ENCODE measurements around the gene SLC22A4.

DNA sequence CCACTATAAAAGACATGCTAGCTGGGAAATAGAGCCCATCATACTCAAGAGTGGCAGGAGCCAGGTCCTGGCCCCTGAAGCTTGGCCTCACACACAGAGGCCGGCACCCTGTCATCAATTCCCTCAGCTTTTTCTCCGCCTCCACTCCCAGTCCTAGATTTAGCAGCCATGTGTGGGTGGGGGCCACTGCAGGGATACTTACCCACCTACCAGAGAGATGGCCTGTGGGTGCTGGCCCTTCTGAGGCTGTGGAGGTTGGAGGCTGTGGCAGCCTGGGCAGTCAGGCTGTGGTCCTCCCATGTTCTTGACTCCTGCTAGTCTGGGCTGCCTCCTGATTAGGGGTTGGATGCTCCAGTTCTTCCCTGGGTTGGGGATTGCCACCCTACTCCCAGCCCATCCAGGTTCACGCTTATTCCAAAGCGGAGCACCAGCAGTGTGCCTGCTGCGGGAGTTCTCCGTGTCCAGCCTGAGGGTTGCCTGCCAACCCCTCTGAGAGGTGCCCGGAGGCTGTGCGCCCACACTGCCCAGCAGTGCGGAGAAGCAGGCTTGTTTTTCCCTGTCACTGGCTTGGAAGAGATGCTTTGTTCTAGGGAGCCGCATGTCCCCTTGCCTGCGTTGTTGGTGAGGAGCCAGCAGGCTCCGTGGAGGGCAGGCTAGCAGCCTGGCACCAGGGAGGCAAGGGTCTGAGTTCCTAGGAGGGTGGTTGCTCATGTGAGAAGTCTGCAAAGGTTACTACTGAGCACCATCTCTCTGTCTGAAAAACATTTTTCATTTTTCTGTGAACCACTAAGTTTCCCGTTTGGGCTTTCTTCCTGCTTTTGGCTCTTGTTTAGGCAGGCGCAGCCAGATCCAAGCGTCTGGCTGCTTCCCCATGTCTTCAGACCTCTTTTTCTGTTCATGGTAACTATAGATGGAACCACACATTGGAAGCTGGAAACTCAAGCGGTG lies 82.8 kb downstream of the SLC22A4 start:
- TF ChIP-seq, protein P1, sequence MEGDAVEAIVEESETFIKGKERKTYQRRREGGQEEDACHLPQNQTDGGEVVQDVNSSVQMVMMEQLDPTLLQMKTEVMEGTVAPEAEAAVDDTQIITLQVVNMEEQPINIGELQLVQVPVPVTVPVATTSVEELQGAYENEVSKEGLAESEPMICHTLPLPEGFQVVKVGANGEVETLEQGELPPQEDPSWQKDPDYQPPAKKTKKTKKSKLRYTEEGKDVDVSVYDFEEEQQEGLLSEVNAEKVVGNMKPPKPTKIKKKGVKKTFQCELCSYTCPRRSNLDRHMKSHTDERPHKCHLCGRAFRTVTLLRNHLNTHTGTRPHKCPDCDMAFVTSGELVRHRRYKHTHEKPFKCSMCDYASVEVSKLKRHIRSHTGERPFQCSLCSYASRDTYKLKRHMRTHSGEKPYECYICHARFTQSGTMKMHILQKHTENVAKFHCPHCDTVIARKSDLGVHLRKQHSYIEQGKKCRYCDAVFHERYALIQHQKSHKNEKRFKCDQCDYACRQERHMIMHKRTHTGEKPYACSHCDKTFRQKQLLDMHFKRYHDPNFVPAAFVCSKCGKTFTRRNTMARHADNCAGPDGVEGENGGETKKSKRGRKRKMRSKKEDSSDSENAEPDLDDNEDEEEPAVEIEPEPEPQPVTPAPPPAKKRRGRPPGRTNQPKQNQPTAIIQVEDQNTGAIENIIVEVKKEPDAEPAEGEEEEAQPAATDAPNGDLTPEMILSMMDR (IDR thresholded peaks at IDR 0.05; ENCODE audit: low read length) = no peak
- TF ChIP-seq EZH2 (optimal IDR thresholded peaks at IDR 0.05; ENCODE audit: low read depth, low read length) = no peak

Measured in MM.1S (cell line).